ENCODE results near the gene NCKAP5. TPM values are rescaled to one million over a fixed set of nuclear protein-coding genes. Genes with fewer than 3 reads are reported as not detected.

NCKAP5 gene
- total and polyA plus RNA-seq, 4 donors = 0.57 to 2.8 (median 2.4) TPM

- no peak for DNase-seq (ENCODE audit: low spot score)
- no peaks in the 10 kb centered on the region for H3K9me3 ChIP-seq (ENCODE audit: control insufficient read depth in 4 of 4, low read length in 3 of 4)
- peaks cover 2 to 29% (median 17%) of the 10 kb centered on the region in 4 donors for H3K4me1 ChIP-seq (ENCODE audit: control insufficient read depth in 4 of 4, insufficient read depth in 4 of 4, low read length in 3 of 4)
- no peaks in the 10 kb centered on the region for H3K27me3 ChIP-seq (ENCODE audit: control insufficient read depth in 4 of 4, insufficient read depth in 4 of 4, low read length in 3 of 4)
- H3K27ac ChIP-seq (ENCODE audit: low read depth in 1 of 2, low read length in 2 of 2) = no peak overlapping the region
- H3K36me3 ChIP-seq (ENCODE audit: control insufficient read depth in 4 of 4, insufficient read depth in 3 of 4, low read depth in 1 of 4, low read length in 3 of 4) = no peaks in the 10 kb centered on the region
- no peak overlapping the region for H3K4me3 ChIP-seq (ENCODE audit: low read depth in 1 of 3, low read length in 3 of 3)
- H3K9ac ChIP-seq (ENCODE audit: low read depth in 1 of 2, low read length in 2 of 2) = no peak overlapping the region
- 97% methylated on average over 3 of the region's 3 CpGs for WGBS
- TF ChIP-seq GABPA (IDR thresholded peaks at IDR 0.05 in 1 of 2, conservative IDR thresholded peaks at IDR 0.05 in 1 of 2) = no peak
- TF ChIP-seq YY1 (IDR thresholded peaks at IDR 0.05) = no peak
- no peak for TF ChIP-seq RAD21 (IDR thresholded peaks at IDR 0.05)
- no peak for TF ChIP-seq RXRA (IDR thresholded peaks at IDR 0.05)
- no peak for TF ChIP-seq HNF4A (conservative IDR thresholded peaks at IDR 0.05)
- no peak for TF ChIP-seq CTCF (IDR thresholded peaks at IDR 0.05; ENCODE audit: low read depth, low read length, missing input control)
- no peak for TF ChIP-seq ZBTB33 (IDR thresholded peaks at IDR 0.05)
- TF ChIP-seq SP1 (IDR thresholded peaks at IDR 0.05) = no peak
- TF ChIP-seq FOXA2 (IDR thresholded peaks at IDR 0.05) = no peak
- no peak for TF ChIP-seq REST (IDR thresholded peaks at IDR 0.05)
- TF ChIP-seq FOXA1 (IDR thresholded peaks at IDR 0.05) = no peak
- no peak for TF ChIP-seq TAF1 (conservative IDR thresholded peaks at IDR 0.05)
- no peak for TF ChIP-seq HNF4G (IDR thresholded peaks at IDR 0.05)
Observed at GRCh38 chr2:133192028-133192427, 376.2 kb downstream of the NCKAP5 start.

GRCh38 chr2:133177196-133177595 is 391.1 kb downstream of the NCKAP5 start:
- peaks cover 0 to 5% (median 1%) of the 10 kb centered on the region in 4 donors for H3K4me1 ChIP-seq (ENCODE audit: control insufficient read depth in 4 of 4, insufficient read depth in 4 of 4, low read length in 3 of 4)
- no peak overlapping the region for H3K9ac ChIP-seq (ENCODE audit: low read depth in 1 of 2, low read length in 2 of 2)
- H3K4me3 ChIP-seq (ENCODE audit: low read depth in 1 of 3, low read length in 3 of 3) = no peak overlapping the region
- H3K36me3 ChIP-seq (ENCODE audit: control insufficient read depth in 4 of 4, insufficient read depth in 3 of 4, low read depth in 1 of 4, low read length in 3 of 4) = no peaks in the 10 kb centered on the region
- WGBS = 85% methylated on average over 4 of the region's 4 CpGs
- H3K27ac ChIP-seq (ENCODE audit: low read depth in 1 of 2, low read length in 2 of 2) = no peak overlapping the region
- H3K9me3 ChIP-seq (ENCODE audit: control insufficient read depth in 4 of 4, low read length in 3 of 4) = no peaks in the 10 kb centered on the region
- no peak for DNase-seq (ENCODE audit: low spot score)
- H3K27me3 ChIP-seq (ENCODE audit: control insufficient read depth in 4 of 4, insufficient read depth in 4 of 4, low read length in 3 of 4) = no peaks in the 10 kb centered on the region
- no peak for TF ChIP-seq YY1 (IDR thresholded peaks at IDR 0.05)
- no peak for TF ChIP-seq RAD21 (IDR thresholded peaks at IDR 0.05)
- no peak for TF ChIP-seq NR2F2 (IDR thresholded peaks at IDR 0.05)
- TF ChIP-seq JUND (IDR thresholded peaks at IDR 0.05) = no peak
- TF ChIP-seq HNF4G (IDR thresholded peaks at IDR 0.05) = no peak
- no peak for TF ChIP-seq GABPA (IDR thresholded peaks at IDR 0.05 in 1 of 2, conservative IDR thresholded peaks at IDR 0.05 in 1 of 2)
- TF ChIP-seq CTCF (IDR thresholded peaks at IDR 0.05; ENCODE audit: low read depth, low read length, missing input control) = no peak
- no peak for TF ChIP-seq MAX (IDR thresholded peaks at IDR 0.05)
- TF ChIP-seq ZBTB33 (IDR thresholded peaks at IDR 0.05) = no peak
- no peak for TF ChIP-seq FOXA1 (IDR thresholded peaks at IDR 0.05)
- no peak for TF ChIP-seq EGR1 (IDR thresholded peaks at IDR 0.05; ENCODE audit: low read depth in 2 of 2)
- no peak for TF ChIP-seq RXRA (IDR thresholded peaks at IDR 0.05)
- TF ChIP-seq TAF1 (conservative IDR thresholded peaks at IDR 0.05) = no peak
